ENCODE measurements around the gene LRP2BP.
"Not testable (repeated sequence)": the region's sequence is repeated elsewhere in the genome, so short reads cannot be mapped to it uniquely, and the experiment has no call there.

Gene LRP2BP

DNA sequence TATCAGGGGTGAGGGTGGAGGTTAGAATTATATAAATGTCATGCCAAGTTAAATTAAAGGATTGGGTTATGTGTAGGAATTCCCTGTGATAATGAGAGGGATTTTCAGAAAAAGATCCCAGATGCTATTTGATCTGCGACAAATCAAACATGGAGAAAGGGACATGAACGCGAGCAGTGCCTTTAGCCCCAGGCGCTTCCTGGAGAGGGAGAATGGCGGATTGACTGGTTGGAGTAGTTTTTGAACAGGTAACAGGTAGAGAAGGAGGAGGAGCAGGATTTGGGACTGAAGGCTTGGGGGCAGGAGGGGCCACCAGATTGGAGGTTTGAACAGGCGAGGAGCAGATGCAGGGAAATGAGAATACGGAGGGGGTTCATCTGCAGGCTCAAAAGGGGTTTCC, 67.1 kb downstream of the LRP2BP start:
- Histone ChIP-seq H3K9me3 (ENCODE audit: control extremely low read depth in 1 of 5, control insufficient read depth in 4 of 5, insufficient read depth in 2 of 5, low read depth in 1 of 5, low read length in 4 of 5) (peaks cover 0 to 6% (median 3%) of the 10 kb centered on the region in 5 experiments), H3K4me1 (ENCODE audit: control extremely low read depth in 1 of 4, control insufficient read depth in 4 of 4, insufficient read depth in 4 of 4, low read length in 3 of 4) (no peaks in the 10 kb centered on the region), H3K27me3 (replicated peaks in 2 of 5; ENCODE audit: control insufficient read depth in 4 of 5, insufficient read depth in 5 of 5, low read length in 4 of 5) (no peaks in the 10 kb centered on the region), H3K27ac (ENCODE audit: insufficient read depth in 1 of 2, low read depth in 1 of 2, low read length in 2 of 2, poor library complexity in 1 of 2, severe bottlenecking in 2 of 2) (no peak overlapping the region), H3K36me3 (ENCODE audit: control insufficient read depth in 4 of 4, insufficient read depth in 4 of 4, low read length in 3 of 4) (no peaks in the 10 kb centered on the region), H3K4me3 (ENCODE audit: control insufficient read depth in 1 of 7, extremely low read depth in 1 of 7, insufficient read depth in 4 of 7, low read depth in 2 of 7, low read length in 6 of 7) (no peak overlapping the region)
- no peak for DNase-seq
- ChIA-PET POLR2A (no interaction called here), CTCF (no interaction called here)
- WGBS (ENCODE audit: insufficient coverage), result 98% methylated on average over 6 of the region's 7 CpGs

GRCh38 chr4:185325721-185326120, 70.0 kb downstream of the LRP2BP start:
- H3K4me3 ChIP-seq (ENCODE audit: control insufficient read depth in 1 of 7, extremely low read depth in 1 of 7, insufficient read depth in 4 of 7, low read depth in 2 of 7, low read length in 6 of 7); H3K27me3 ChIP-seq (replicated peaks in 2 of 5; ENCODE audit: control insufficient read depth in 4 of 5, insufficient read depth in 5 of 5, low read length in 4 of 5); H3K9me3 ChIP-seq (ENCODE audit: control extremely low read depth in 1 of 5, control insufficient read depth in 4 of 5, insufficient read depth in 2 of 5, low read depth in 1 of 5, low read length in 4 of 5); H3K4me1 ChIP-seq (ENCODE audit: control extremely low read depth in 1 of 4, control insufficient read depth in 4 of 4, insufficient read depth in 4 of 4, low read length in 3 of 4); H3K27ac ChIP-seq (ENCODE audit: insufficient read depth in 1 of 2, low read depth in 1 of 2, low read length in 2 of 2, poor library complexity in 1 of 2, severe bottlenecking in 2 of 2); CTCF ChIA-PET; POLR2A ChIA-PET; H3K36me3 ChIP-seq (ENCODE audit: control insufficient read depth in 4 of 4, insufficient read depth in 4 of 4, low read length in 3 of 4); DNase-seq: not testable (repeated sequence)
- WGBS (ENCODE audit: insufficient coverage), result no CpG with 5 or more reads among the region's 1 CpG

- 88% methylated on average over 4 of the region's 6 CpGs for WGBS (ENCODE audit: insufficient coverage)
- H3K4me3 ChIP-seq (ENCODE audit: control insufficient read depth in 1 of 7, extremely low read depth in 1 of 7, insufficient read depth in 4 of 7, low read depth in 2 of 7, low read length in 6 of 7); H3K27me3 ChIP-seq (replicated peaks in 2 of 5; ENCODE audit: control insufficient read depth in 4 of 5, insufficient read depth in 5 of 5, low read length in 4 of 5); H3K36me3 ChIP-seq (ENCODE audit: control insufficient read depth in 4 of 4, insufficient read depth in 4 of 4, low read length in 3 of 4); H3K27ac ChIP-seq (ENCODE audit: insufficient read depth in 1 of 2, low read depth in 1 of 2, low read length in 2 of 2, poor library complexity in 1 of 2, severe bottlenecking in 2 of 2); H3K4me1 ChIP-seq (ENCODE audit: control extremely low read depth in 1 of 4, control insufficient read depth in 4 of 4, insufficient read depth in 4 of 4, low read length in 3 of 4); DNase-seq; POLR2A ChIA-PET; H3K9me3 ChIP-seq (ENCODE audit: control extremely low read depth in 1 of 5, control insufficient read depth in 4 of 5, insufficient read depth in 2 of 5, low read depth in 1 of 5, low read length in 4 of 5): not testable (repeated sequence)
- CTCF ChIA-PET, result interaction anchor here (1.0 kb wide), 1 partner anchor 12 kb away, joined by 3 read pairs; no protein-coding TSS in a partner anchor
Measured at GRCh38 chr4:185324361-185324760, 71.4 kb downstream of the LRP2BP start.

- ChIA-PET CTCF (interaction anchor here (0.6 kb wide), 1 partner anchor 704 kb away, joined by 3 read pairs; no protein-coding TSS in a partner anchor), POLR2A (no interaction called here)
- WGBS (ENCODE audit: insufficient coverage), result no CpG with 5 or more reads among the region's 1 CpG
- Histone ChIP-seq H3K4me3 (ENCODE audit: control insufficient read depth in 1 of 7, extremely low read depth in 1 of 7, insufficient read depth in 4 of 7, low read depth in 2 of 7, low read length in 6 of 7) (no peak overlapping the region), H3K27ac (ENCODE audit: insufficient read depth in 1 of 2, low read depth in 1 of 2, low read length in 2 of 2, poor library complexity in 1 of 2, severe bottlenecking in 2 of 2) (no peak overlapping the region), H3K36me3 (ENCODE audit: control insufficient read depth in 4 of 4, insufficient read depth in 4 of 4, low read length in 3 of 4) (no peaks in the 10 kb centered on the region), H3K9me3 (ENCODE audit: control extremely low read depth in 1 of 5, control insufficient read depth in 4 of 5, insufficient read depth in 2 of 5, low read depth in 1 of 5, low read length in 4 of 5) (no peaks in the 10 kb centered on the region), H3K4me1 (ENCODE audit: control extremely low read depth in 1 of 4, control insufficient read depth in 4 of 4, insufficient read depth in 4 of 4, low read length in 3 of 4) (peaks cover 2 to 3% (median 3%) of the 10 kb centered on the region in 4 experiments), H3K27me3 (replicated peaks in 2 of 5; ENCODE audit: control insufficient read depth in 4 of 5, insufficient read depth in 5 of 5, low read length in 4 of 5) (no peaks in the 10 kb centered on the region)
- no peak for DNase-seq
Measured at GRCh38 chr4:185323606-185324005, 72.1 kb downstream of the LRP2BP start.

- no peak overlapping the region for H3K4me3 ChIP-seq (ENCODE audit: control insufficient read depth in 1 of 7, extremely low read depth in 1 of 7, insufficient read depth in 4 of 7, low read depth in 2 of 7, low read length in 6 of 7)
- peaks cover 3 to 8% (median 6%) of the 10 kb centered on the region in 4 experiments for H3K4me1 ChIP-seq (ENCODE audit: control extremely low read depth in 1 of 4, control insufficient read depth in 4 of 4, insufficient read depth in 4 of 4, low read length in 3 of 4)
- CTCF ChIA-PET, result interaction anchor here (0.6 kb wide), 1 partner anchor 705 kb away, joined by 3 read pairs; no protein-coding TSS in a partner anchor
- H3K9me3 ChIP-seq (ENCODE audit: control extremely low read depth in 1 of 5, control insufficient read depth in 4 of 5, insufficient read depth in 2 of 5, low read depth in 1 of 5, low read length in 4 of 5), result no peaks in the 10 kb centered on the region
- 100% methylated on average over 1 of the region's 2 CpGs for WGBS (ENCODE audit: insufficient coverage)
- POLR2A ChIA-PET, result no interaction called here
- no peak for DNase-seq
- no peaks in the 10 kb centered on the region for H3K27me3 ChIP-seq (replicated peaks in 2 of 5; ENCODE audit: control insufficient read depth in 4 of 5, insufficient read depth in 5 of 5, low read length in 4 of 5)
- H3K27ac ChIP-seq (ENCODE audit: insufficient read depth in 1 of 2, low read depth in 1 of 2, low read length in 2 of 2, poor library complexity in 1 of 2, severe bottlenecking in 2 of 2), result no peak overlapping the region
- H3K36me3 ChIP-seq (ENCODE audit: control insufficient read depth in 4 of 4, insufficient read depth in 4 of 4, low read length in 3 of 4), result no peaks in the 10 kb centered on the region
Measured at GRCh38 chr4:185322803-185323202, 72.9 kb downstream of the LRP2BP start.

GRCh38 chr4:185318679-185319078, 77.0 kb downstream of the LRP2BP start:
- Histone ChIP-seq H3K4me1 (ENCODE audit: control extremely low read depth in 1 of 4, control insufficient read depth in 4 of 4, insufficient read depth in 4 of 4, low read length in 3 of 4) (peaks cover 3 to 8% (median 6%) of the 10 kb centered on the region in 4 experiments), H3K27ac (ENCODE audit: insufficient read depth in 1 of 2, low read depth in 1 of 2, low read length in 2 of 2, poor library complexity in 1 of 2, severe bottlenecking in 2 of 2) (no peak overlapping the region), H3K4me3 (ENCODE audit: control insufficient read depth in 1 of 7, extremely low read depth in 1 of 7, insufficient read depth in 4 of 7, low read depth in 2 of 7, low read length in 6 of 7) (no peak overlapping the region), H3K27me3 (replicated peaks in 2 of 5; ENCODE audit: control insufficient read depth in 4 of 5, insufficient read depth in 5 of 5, low read length in 4 of 5) (no peaks in the 10 kb centered on the region), H3K36me3 (ENCODE audit: control insufficient read depth in 4 of 4, insufficient read depth in 4 of 4, low read length in 3 of 4) (peaks cover 0 to 2% (median 0%) of the 10 kb centered on the region in 4 experiments), H3K9me3 (ENCODE audit: control extremely low read depth in 1 of 5, control insufficient read depth in 4 of 5, insufficient read depth in 2 of 5, low read depth in 1 of 5, low read length in 4 of 5) (no peaks in the 10 kb centered on the region)
- ChIA-PET POLR2A (no interaction called here), CTCF (no interaction called here)
- peak; percentile 30 to 71 (median 55) for DNase-seq
- WGBS (ENCODE audit: insufficient coverage), result no CpG with 5 or more reads among the region's 2 CpGs

GRCh38 chr4:185317880-185318279, 77.8 kb downstream of the LRP2BP start:
- peaks cover 3 to 8% (median 6%) of the 10 kb centered on the region in 4 experiments for H3K4me1 ChIP-seq (ENCODE audit: control extremely low read depth in 1 of 4, control insufficient read depth in 4 of 4, insufficient read depth in 4 of 4, low read length in 3 of 4)
- no peak overlapping the region for H3K27ac ChIP-seq (ENCODE audit: insufficient read depth in 1 of 2, low read depth in 1 of 2, low read length in 2 of 2, poor library complexity in 1 of 2, severe bottlenecking in 2 of 2)
- no peak for DNase-seq
- H3K36me3 ChIP-seq (ENCODE audit: control insufficient read depth in 4 of 4, insufficient read depth in 4 of 4, low read length in 3 of 4), result peaks cover 0 to 2% (median 0%) of the 10 kb centered on the region in 4 experiments
- no CpG with 5 or more reads among the region's 1 CpG for WGBS (ENCODE audit: insufficient coverage)
- ChIA-PET POLR2A (no interaction called here), CTCF (no interaction called here)
- no peak overlapping the region for H3K4me3 ChIP-seq (ENCODE audit: control insufficient read depth in 1 of 7, extremely low read depth in 1 of 7, insufficient read depth in 4 of 7, low read depth in 2 of 7, low read length in 6 of 7)
- no peaks in the 10 kb centered on the region for H3K9me3 ChIP-seq (ENCODE audit: control extremely low read depth in 1 of 5, control insufficient read depth in 4 of 5, insufficient read depth in 2 of 5, low read depth in 1 of 5, low read length in 4 of 5)
- H3K27me3 ChIP-seq (replicated peaks in 2 of 5; ENCODE audit: control insufficient read depth in 4 of 5, insufficient read depth in 5 of 5, low read length in 4 of 5), result no peaks in the 10 kb centered on the region
